ENCODE data around the gene MAP3K21.

MAP3K21 gene

GRCh38 chr1:233424779-233425178 is 97.3 kb downstream of the MAP3K21 start:
- Histone ChIP-seq H3K9ac (ENCODE audit: low read depth, low read length) (no peak overlapping the region), H3K27ac (ENCODE audit: low read depth, low read length) (no peak overlapping the region), H3K36me3 (ENCODE audit: insufficient read depth, low read length) (no peaks in the 10 kb centered on the region), H3K9me3 (ENCODE audit: insufficient read depth, low read depth, low read length) (peaks cover 10% of the 10 kb centered on the region; the same call in 1 of the 2 replicates), H3K4me3 (ENCODE audit: low read length) (no peak overlapping the region), H3K27me3 (ENCODE audit: insufficient read depth, low read length) (no peaks in the 10 kb centered on the region), H3K4me1 (ENCODE audit: insufficient read depth, low read length) (no peaks in the 10 kb centered on the region)
- 94% methylated on average over 2 of the region's 2 CpGs for WGBS

GRCh38 chr1:233427907-233428306 is 100.4 kb downstream of the MAP3K21 start:
- no peaks in the 10 kb centered on the region; the same call in 1 of the 2 replicates for H3K9me3 ChIP-seq (ENCODE audit: insufficient read depth, low read depth, low read length)
- H3K36me3 ChIP-seq (ENCODE audit: insufficient read depth, low read length) = no peaks in the 10 kb centered on the region
- no peaks in the 10 kb centered on the region for H3K4me1 ChIP-seq (ENCODE audit: insufficient read depth, low read length)
- no peaks in the 10 kb centered on the region for H3K27me3 ChIP-seq (ENCODE audit: insufficient read depth, low read length)
- H3K4me3 ChIP-seq (ENCODE audit: low read length) = no peak overlapping the region
- WGBS = no CpG with 5 or more reads among the region's 1 CpG
- H3K9ac ChIP-seq (ENCODE audit: low read depth, low read length) = no peak overlapping the region
- H3K27ac ChIP-seq (ENCODE audit: low read depth, low read length) = no peak overlapping the region

DNA sequence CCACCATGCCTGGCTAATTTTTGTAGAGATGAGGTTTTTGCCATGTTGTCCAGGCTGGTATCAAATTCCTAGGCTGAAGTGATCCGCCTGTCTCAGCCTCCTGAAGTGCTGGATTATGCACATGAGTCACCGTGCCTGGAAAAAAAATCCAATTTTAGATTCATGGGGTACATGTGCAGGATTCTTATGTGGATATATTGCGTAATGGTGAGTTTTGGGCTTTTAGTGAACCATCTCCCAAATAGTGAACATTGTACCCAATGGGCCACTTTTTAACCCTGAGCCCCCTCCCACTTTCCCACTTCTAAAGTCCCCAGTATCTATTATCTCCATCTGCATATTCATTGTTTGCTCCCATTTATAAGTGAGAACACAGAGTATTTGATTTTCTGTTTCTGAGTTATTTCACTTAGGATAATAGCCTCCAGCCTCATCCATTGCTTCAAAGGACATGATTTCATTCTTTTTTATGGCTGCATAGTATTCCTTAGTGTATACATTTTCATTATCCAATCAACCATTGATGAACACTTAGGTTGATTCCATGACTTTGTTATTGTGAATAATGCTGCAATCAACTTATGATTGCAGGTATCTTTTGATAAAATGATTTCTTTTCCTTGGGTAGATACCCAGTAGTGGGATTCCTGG is 104.4 kb downstream of the MAP3K21 start:
- 97% methylated on average over 3 of the region's 3 CpGs for WGBS
- Histone ChIP-seq H3K9ac (ENCODE audit: low read depth, low read length) (no peak overlapping the region), H3K27ac (ENCODE audit: low read depth, low read length) (no peak overlapping the region), H3K36me3 (ENCODE audit: insufficient read depth, low read length) (no peaks in the 10 kb centered on the region), H3K4me3 (ENCODE audit: low read length) (no peak overlapping the region), H3K9me3 (ENCODE audit: insufficient read depth, low read depth, low read length) (no peaks in the 10 kb centered on the region; the same call in 1 of the 2 replicates), H3K27me3 (ENCODE audit: insufficient read depth, low read length) (no peaks in the 10 kb centered on the region), H3K4me1 (ENCODE audit: insufficient read depth, low read length) (no peaks in the 10 kb centered on the region)

GRCh38 chr1:233432916-233433315 is 105.4 kb downstream of the MAP3K21 start:
- H3K27ac ChIP-seq (ENCODE audit: low read depth, low read length) = no peak overlapping the region
- no peaks in the 10 kb centered on the region for H3K27me3 ChIP-seq (ENCODE audit: insufficient read depth, low read length)
- no peak overlapping the region for H3K4me3 ChIP-seq (ENCODE audit: low read length)
- H3K9ac ChIP-seq (ENCODE audit: low read depth, low read length) = no peak overlapping the region
- H3K4me1 ChIP-seq (ENCODE audit: insufficient read depth, low read length) = no peaks in the 10 kb centered on the region
- WGBS = 94% methylated on average over 1 of the region's 1 CpG
- H3K9me3 ChIP-seq (ENCODE audit: insufficient read depth, low read depth, low read length) = no peaks in the 10 kb centered on the region; the same call in 1 of the 2 replicates
- H3K36me3 ChIP-seq (ENCODE audit: insufficient read depth, low read length) = no peaks in the 10 kb centered on the region

GRCh38 chr1:233433436-233434210 is 106.1 kb downstream of the MAP3K21 start:
- H3K9ac ChIP-seq (ENCODE audit: low read depth, low read length) = no peak overlapping the region
- 84% methylated on average over 4 of the region's 4 CpGs for WGBS
- H3K36me3 ChIP-seq (ENCODE audit: insufficient read depth, low read length) = no peaks in the 10 kb centered on the region
- H3K4me3 ChIP-seq (ENCODE audit: low read length) = no peak overlapping the region
- H3K27me3 ChIP-seq (ENCODE audit: insufficient read depth, low read length) = no peaks in the 10 kb centered on the region
- H3K4me1 ChIP-seq (ENCODE audit: insufficient read depth, low read length) = no peaks in the 10 kb centered on the region
- no peak overlapping the region for H3K27ac ChIP-seq (ENCODE audit: low read depth, low read length)
- no peaks in the 10 kb centered on the region; the same call in 1 of the 2 replicates for H3K9me3 ChIP-seq (ENCODE audit: insufficient read depth, low read depth, low read length)

Data from HUES64 (cell line).